ENCODE results near the gene SLC16A9.

SLC16A9 gene

DNA sequence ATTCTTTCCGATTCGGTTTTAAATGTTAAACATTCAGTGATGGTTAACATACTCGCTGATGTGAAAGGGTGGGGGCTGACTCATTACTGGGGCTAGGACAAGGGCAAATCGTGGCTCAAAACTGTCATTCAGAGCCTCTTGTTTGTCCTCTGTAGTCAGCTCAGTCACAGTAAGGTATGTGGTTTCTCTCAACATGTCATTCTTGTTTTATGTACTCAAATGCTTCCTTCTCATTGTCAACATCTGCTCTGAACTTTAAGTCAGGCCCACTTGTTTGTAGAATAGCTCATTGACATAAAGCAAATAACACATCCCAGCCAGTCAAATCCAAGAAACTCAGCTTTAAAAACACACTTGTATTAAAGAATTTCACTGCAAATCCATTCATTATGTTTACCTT lies 7.3 kb downstream of the SLC16A9 start:
- H3K4me3 ChIP-seq (ENCODE audit: low read depth, low read length), result no peak overlapping the region
- TF ChIP-seq, protein P1, sequence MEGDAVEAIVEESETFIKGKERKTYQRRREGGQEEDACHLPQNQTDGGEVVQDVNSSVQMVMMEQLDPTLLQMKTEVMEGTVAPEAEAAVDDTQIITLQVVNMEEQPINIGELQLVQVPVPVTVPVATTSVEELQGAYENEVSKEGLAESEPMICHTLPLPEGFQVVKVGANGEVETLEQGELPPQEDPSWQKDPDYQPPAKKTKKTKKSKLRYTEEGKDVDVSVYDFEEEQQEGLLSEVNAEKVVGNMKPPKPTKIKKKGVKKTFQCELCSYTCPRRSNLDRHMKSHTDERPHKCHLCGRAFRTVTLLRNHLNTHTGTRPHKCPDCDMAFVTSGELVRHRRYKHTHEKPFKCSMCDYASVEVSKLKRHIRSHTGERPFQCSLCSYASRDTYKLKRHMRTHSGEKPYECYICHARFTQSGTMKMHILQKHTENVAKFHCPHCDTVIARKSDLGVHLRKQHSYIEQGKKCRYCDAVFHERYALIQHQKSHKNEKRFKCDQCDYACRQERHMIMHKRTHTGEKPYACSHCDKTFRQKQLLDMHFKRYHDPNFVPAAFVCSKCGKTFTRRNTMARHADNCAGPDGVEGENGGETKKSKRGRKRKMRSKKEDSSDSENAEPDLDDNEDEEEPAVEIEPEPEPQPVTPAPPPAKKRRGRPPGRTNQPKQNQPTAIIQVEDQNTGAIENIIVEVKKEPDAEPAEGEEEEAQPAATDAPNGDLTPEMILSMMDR (IDR thresholded peaks at IDR 0.05; ENCODE audit: insufficient read depth, low read depth, low read length, missing control alignments), result no peak
- DNase-seq (ENCODE audit: low read depth), result peak; percentile 8

DNA sequence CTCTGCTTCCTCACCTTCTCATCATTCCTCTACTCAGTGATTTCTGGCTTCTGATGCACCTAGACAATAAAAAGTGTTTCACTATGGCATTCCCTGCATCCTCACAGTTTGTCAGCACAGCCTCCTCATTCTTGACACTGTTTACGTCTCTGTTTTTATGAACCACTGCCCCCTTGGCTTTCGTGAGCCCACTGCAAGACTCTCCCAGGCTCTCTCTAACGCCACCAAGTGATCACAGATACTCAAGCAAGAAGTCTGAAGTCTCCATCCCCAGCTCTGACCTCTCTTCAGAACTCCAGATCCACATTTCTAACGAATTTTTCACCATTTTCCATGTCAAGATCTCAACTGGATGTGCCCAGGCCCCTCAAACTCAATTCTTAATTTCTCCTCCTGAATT lies 8.9 kb downstream of the SLC16A9 start:
- H3K4me3 ChIP-seq (ENCODE audit: low read depth, low read length), result no peak overlapping the region
- no peak for DNase-seq (ENCODE audit: low read depth)
- TF ChIP-seq, protein P1 (IDR thresholded peaks at IDR 0.05; ENCODE audit: insufficient read depth, low read depth, low read length, missing control alignments), result no peak

DNA sequence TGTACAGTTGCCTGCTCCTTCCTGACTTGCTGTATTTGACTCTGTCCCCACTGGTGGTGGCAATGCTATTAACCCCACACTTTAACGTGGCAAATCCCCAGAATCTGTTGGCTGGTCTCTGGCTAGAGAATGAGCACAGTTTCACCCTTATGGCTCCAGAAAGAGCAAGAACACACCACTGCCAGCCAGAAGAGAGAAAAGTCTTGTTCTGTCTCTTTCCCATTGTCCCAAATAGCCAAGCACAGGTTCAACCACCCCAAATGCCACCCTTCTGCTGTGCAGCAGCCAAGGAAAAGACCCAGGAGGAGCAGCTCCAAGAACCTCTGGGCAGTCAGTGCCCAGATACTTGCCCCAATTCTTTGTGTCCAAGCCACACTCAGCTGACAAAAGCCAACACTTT lies 11.3 kb downstream of the SLC16A9 start:
- TF ChIP-seq, protein P1 (IDR thresholded peaks at IDR 0.05; ENCODE audit: insufficient read depth, low read depth, low read length, missing control alignments), result no peak
- H3K4me3 ChIP-seq (ENCODE audit: low read depth, low read length), result no peak overlapping the region
- no peak for DNase-seq (ENCODE audit: low read depth)

DNA sequence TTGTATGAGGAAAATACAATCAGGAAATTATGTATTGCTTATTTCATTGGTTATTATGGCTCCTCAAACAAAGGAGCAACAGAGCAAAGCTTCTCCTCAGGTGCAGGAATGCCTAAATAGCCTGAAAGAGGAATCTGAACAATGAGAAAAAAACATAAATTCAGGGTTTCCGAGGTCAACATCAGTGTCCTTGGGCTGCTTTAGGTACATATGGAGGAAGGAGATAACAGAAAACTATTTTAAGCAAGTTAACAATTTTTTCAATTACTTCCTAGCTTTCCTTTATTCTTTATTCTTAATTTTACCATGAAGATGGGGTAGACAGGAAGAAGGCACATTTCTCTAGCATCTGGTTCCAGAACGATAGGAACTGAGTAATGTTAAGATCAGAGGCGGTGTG lies 14.0 kb downstream of the SLC16A9 start:
- TF ChIP-seq, protein P1 (IDR thresholded peaks at IDR 0.05; ENCODE audit: insufficient read depth, low read depth, low read length, missing control alignments), result no peak
- DNase-seq (ENCODE audit: low read depth), result no peak
- H3K4me3 ChIP-seq (ENCODE audit: low read depth, low read length), result no peak overlapping the region

DNA sequence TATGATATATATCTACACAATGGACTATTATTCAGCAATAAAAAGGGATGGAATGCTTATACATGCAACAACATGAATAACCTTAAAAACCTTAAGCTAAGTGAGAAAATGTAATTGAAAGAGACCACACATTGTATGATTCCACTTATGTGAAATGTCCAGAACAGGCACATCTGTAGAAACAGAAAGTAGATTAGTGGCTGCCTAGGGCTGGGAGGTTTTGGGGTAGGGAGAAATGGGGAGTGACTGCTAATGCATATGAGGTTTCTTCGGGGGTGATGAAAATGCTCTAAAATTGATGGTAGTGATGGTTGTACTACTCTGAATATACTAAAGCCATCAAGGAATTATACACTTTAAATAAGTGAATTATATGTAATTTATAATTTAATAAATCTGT lies 14.7 kb downstream of the SLC16A9 start:
- TF ChIP-seq, protein P1 (IDR thresholded peaks at IDR 0.05; ENCODE audit: insufficient read depth, low read depth, low read length, missing control alignments), result no peak
- DNase-seq (ENCODE audit: low read depth), result no peak

DNA sequence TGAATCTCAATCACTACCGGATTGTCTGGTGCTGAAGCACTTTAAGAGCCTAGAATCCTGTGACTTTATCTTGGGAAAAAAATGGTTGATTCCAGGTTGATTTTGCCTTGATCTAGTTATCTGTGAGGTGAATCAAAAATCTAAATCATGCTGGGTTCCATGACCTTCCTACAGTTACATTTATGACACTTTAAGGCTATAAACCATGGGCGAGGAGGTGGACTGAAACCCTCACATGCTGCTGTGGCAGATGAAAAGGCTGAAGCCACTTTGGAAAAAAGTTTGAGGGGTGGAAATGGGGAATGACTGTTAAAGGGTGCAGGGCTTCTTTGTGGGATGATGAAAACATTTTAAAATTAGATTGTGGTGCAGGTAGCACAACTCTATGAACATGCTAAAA lies 17.5 kb downstream of the SLC16A9 start:
- no peak overlapping the region for H3K4me3 ChIP-seq (ENCODE audit: low read depth, low read length)
- DNase-seq (ENCODE audit: low read depth), result no peak
- TF ChIP-seq, protein P1 (IDR thresholded peaks at IDR 0.05; ENCODE audit: insufficient read depth, low read depth, low read length, missing control alignments), result no peak

More for the DNA sequence above, 14.7 kb downstream of the SLC16A9 start:
- H3K4me3 ChIP-seq (ENCODE audit: low read depth, low read length), result no peak overlapping the region

DNA sequence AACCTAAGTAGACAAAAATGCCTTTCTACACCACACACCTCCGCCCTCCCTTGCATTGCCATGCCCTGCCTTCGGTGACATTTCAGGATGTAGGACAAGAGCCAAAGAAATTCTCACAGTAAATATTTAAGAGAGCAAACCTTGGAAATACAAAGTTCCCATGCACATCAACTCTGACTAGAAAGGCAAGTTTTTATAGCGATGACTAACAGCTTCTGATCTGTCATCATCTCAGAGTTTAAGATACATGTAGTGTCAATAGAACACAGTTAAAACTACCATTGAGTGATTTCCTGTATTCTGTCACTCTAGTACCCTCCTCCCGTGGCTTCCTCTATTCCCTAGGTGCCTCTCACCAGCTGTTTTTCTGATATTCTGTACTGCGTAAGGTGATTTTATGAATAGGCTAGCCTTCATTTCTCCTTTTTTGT lies 20.7 kb downstream of the SLC16A9 start:
- TF ChIP-seq, protein P1 (IDR thresholded peaks at IDR 0.05; ENCODE audit: insufficient read depth, low read depth, low read length, missing control alignments), result no peak
- no peak overlapping the region for H3K4me3 ChIP-seq (ENCODE audit: low read depth, low read length)
- no peak for DNase-seq (ENCODE audit: low read depth)

Measured in GM12865 (cell line).